HUES6 (cell line): ENCODE measurements around the gene ITGA2.

Experiments used
- H3K27ac ChIP-seq: 2 replicates; pipeline ENCODE4 v1.7.0; 2013; ENCODE audit warnings: low read depth, mild to moderate bottlenecking, low read length, inconsistent platforms
- H3K27me3 ChIP-seq: 2 replicates; pipeline ENCODE4 v1.6.1; 2013; ENCODE audit warnings: low read length; ENCODE audit not compliant: control insufficient read depth, insufficient read depth
- H3K36me3 ChIP-seq: 2 replicates; pipeline ENCODE4 v1.6.1; 2013; ENCODE audit warnings: low read length; ENCODE audit not compliant: control insufficient read depth, insufficient read depth
- H3K4me1 ChIP-seq: 2 replicates; pipeline ENCODE4 v1.6.1; 2013; ENCODE audit warnings: low read length; ENCODE audit not compliant: control insufficient read depth, insufficient read depth
- H3K4me3 ChIP-seq: 2 replicates; pipeline ENCODE4 v1.5.1; 2013; ENCODE audit warnings: low read depth, low read length
- H3K9ac ChIP-seq: one replicate; pipeline ENCODE4 v1.6.1; 2013; ENCODE audit warnings: mild to moderate bottlenecking, low read length
- H3K9me3 ChIP-seq: 2 replicates; pipeline ENCODE4 v1.6.1; 2013; ENCODE audit warnings: low read depth, low read length; ENCODE audit not compliant: control insufficient read depth, insufficient read depth

The ITGA2 gene

GRCh38 chr5:53063176-53063575 is 74.0 kb downstream of the ITGA2 start:
- no peaks in the 10 kb centered on the region for H3K4me1 ChIP-seq
- H3K9me3 ChIP-seq, result no peaks in the 10 kb centered on the region
- no peak overlapping the region for H3K4me3 ChIP-seq
- H3K27me3 ChIP-seq, result no peaks in the 10 kb centered on the region
- no peak overlapping the region for H3K9ac ChIP-seq
- H3K27ac ChIP-seq, result no peak overlapping the region
- H3K36me3 ChIP-seq, result no peaks in the 10 kb centered on the region; the same call in 1 of the 2 replicates

GRCh38 chr5:53063791-53064190 is 74.6 kb downstream of the ITGA2 start:
- H3K9me3 ChIP-seq, result no peaks in the 10 kb centered on the region
- no peak overlapping the region for H3K4me3 ChIP-seq
- H3K4me1 ChIP-seq, result no peaks in the 10 kb centered on the region
- no peaks in the 10 kb centered on the region; the same call in 1 of the 2 replicates for H3K36me3 ChIP-seq
- H3K9ac ChIP-seq, result no peak overlapping the region
- no peaks in the 10 kb centered on the region for H3K27me3 ChIP-seq
- H3K27ac ChIP-seq, result no peak overlapping the region

GRCh38 chr5:53066088-53066487 is 76.9 kb downstream of the ITGA2 start:
- no peak overlapping the region for H3K9ac ChIP-seq
- no peak overlapping the region for H3K4me3 ChIP-seq
- no peaks in the 10 kb centered on the region for H3K9me3 ChIP-seq
- no peaks in the 10 kb centered on the region for H3K36me3 ChIP-seq
- H3K27ac ChIP-seq, result no peak overlapping the region
- H3K27me3 ChIP-seq, result no peaks in the 10 kb centered on the region
- H3K4me1 ChIP-seq, result no peaks in the 10 kb centered on the region

GRCh38 chr5:53067641-53068040 is 78.5 kb downstream of the ITGA2 start:
- H3K9ac ChIP-seq, result no peak overlapping the region
- H3K9me3 ChIP-seq, result no peaks in the 10 kb centered on the region
- H3K36me3 ChIP-seq, result no peaks in the 10 kb centered on the region; the same call in 1 of the 2 replicates
- no peaks in the 10 kb centered on the region for H3K27me3 ChIP-seq
- H3K4me1 ChIP-seq, result no peaks in the 10 kb centered on the region
- no peak overlapping the region for H3K4me3 ChIP-seq
- no peak overlapping the region for H3K27ac ChIP-seq

GRCh38 chr5:53068291-53068836 is 79.2 kb downstream of the ITGA2 start:
- Histone ChIP-seq H3K9ac (no peak overlapping the region), H3K4me3 (no peak overlapping the region), H3K27me3 (no peaks in the 10 kb centered on the region), H3K36me3 (no peaks in the 10 kb centered on the region; the same call in 1 of the 2 replicates), H3K9me3 (no peaks in the 10 kb centered on the region), H3K4me1 (no peaks in the 10 kb centered on the region), H3K27ac (no peak overlapping the region)

- no peaks in the 10 kb centered on the region for H3K27me3 ChIP-seq
- no peak overlapping the region for H3K4me3 ChIP-seq
- H3K36me3 ChIP-seq, result no peaks in the 10 kb centered on the region; the same call in 1 of the 2 replicates
- H3K4me1 ChIP-seq, result no peaks in the 10 kb centered on the region
- H3K9me3 ChIP-seq, result no peaks in the 10 kb centered on the region
- no peak overlapping the region for H3K9ac ChIP-seq
- no peak overlapping the region for H3K27ac ChIP-seq
Measured at GRCh38 chr5:53069626-53070025, 80.5 kb downstream of the ITGA2 start.

- Histone ChIP-seq H3K27me3 (no peaks in the 10 kb centered on the region), H3K4me3 (no peak overlapping the region), H3K9me3 (no peaks in the 10 kb centered on the region), H3K27ac (no peak overlapping the region), H3K9ac (no peak overlapping the region), H3K4me1 (no peaks in the 10 kb centered on the region), H3K36me3 (peaks cover 6% of the 10 kb centered on the region; the same call in 1 of the 2 replicates)
Measured at GRCh38 chr5:53071298-53071697, 82.1 kb downstream of the ITGA2 start.

- Histone ChIP-seq H3K4me3 (no peak overlapping the region), H3K9me3 (no peaks in the 10 kb centered on the region), H3K9ac (no peak overlapping the region), H3K36me3 (peaks cover 6% of the 10 kb centered on the region; the same call in 1 of the 2 replicates), H3K27ac (no peak overlapping the region), H3K4me1 (no peaks in the 10 kb centered on the region), H3K27me3 (no peaks in the 10 kb centered on the region)
Measured at GRCh38 chr5:53071738-53072137, 82.6 kb downstream of the ITGA2 start.

- H3K27ac ChIP-seq, result no peak overlapping the region
- H3K4me1 ChIP-seq, result no peaks in the 10 kb centered on the region
- H3K27me3 ChIP-seq, result no peaks in the 10 kb centered on the region
- no peak overlapping the region for H3K4me3 ChIP-seq
- H3K9me3 ChIP-seq, result no peaks in the 10 kb centered on the region
- no peak overlapping the region for H3K9ac ChIP-seq
- peaks cover 6% of the 10 kb centered on the region; the same call in 1 of the 2 replicates for H3K36me3 ChIP-seq
Measured at GRCh38 chr5:53073348-53073747, 84.2 kb downstream of the ITGA2 start.

- no peak overlapping the region for H3K27ac ChIP-seq
- H3K9ac ChIP-seq, result no peak overlapping the region
- no peaks in the 10 kb centered on the region for H3K27me3 ChIP-seq
- no peaks in the 10 kb centered on the region for H3K9me3 ChIP-seq
- no peaks in the 10 kb centered on the region for H3K4me1 ChIP-seq
- peaks cover 6% of the 10 kb centered on the region; the same call in 1 of the 2 replicates for H3K36me3 ChIP-seq
- no peak overlapping the region for H3K4me3 ChIP-seq
Measured at GRCh38 chr5:53076014-53076583, 86.9 kb downstream of the ITGA2 start.

GRCh38 chr5:53080271-53080670 is 91.1 kb downstream of the ITGA2 start:
- no peak overlapping the region for H3K4me3 ChIP-seq

More at GRCh38 chr5:53080271-53080670, 91.1 kb downstream of the ITGA2 start:
- H3K4me1 ChIP-seq, result no peaks in the 10 kb centered on the region
- H3K27me3 ChIP-seq, result no peaks in the 10 kb centered on the region
- no peak overlapping the region for H3K9ac ChIP-seq
- H3K27ac ChIP-seq, result no peak overlapping the region
- no peaks in the 10 kb centered on the region for H3K9me3 ChIP-seq
- H3K36me3 ChIP-seq, result peaks cover 5% of the 10 kb centered on the region; the same call in 1 of the 2 replicates
